HG02588 (cell line): Measurements from ENCODE around the gene TWSG1.
"Not testable (repeated sequence)": the region's sequence is repeated elsewhere in the genome, so short reads cannot be mapped to it uniquely, and the experiment has no call there.

Experiments
- ATAC-seq: cut with Tn5 transposase; IDR thresholded peaks from one replicate; pipeline ENCODE4 v1.9.1; 2021; ENCODE audit warnings: mild to moderate bottlenecking, moderate library complexity; ENCODE audit not compliant: unreplicated experiment

The TWSG1 gene

DNA sequence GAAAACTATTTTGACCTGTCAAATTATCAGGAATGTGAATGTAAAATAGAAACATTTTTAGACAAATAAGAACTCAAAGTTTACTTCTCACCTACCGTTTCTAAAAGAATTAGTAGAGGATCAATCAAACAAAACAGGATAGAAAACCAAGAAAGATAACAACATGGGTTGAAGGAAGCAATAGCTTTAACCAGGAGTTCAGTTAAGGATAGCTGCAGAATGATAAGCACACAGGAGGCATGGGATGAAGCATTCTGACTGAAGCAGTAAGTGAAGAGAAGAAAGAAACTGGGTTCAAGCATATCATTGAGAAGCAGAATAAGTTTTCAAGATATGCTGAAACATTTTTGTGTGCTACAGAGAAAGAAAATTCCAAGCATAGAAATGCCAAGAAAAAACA, 52.3 kb downstream of the TWSG1 start:
- ATAC-seq = no peak

- ATAC-seq = no peak
Observed at GRCh38 chr18:9387891-9388290, 53.3 kb downstream of the TWSG1 start.

- ATAC-seq = no peak
Observed at GRCh38 chr18:9389706-9390105, 55.1 kb downstream of the TWSG1 start.

- ATAC-seq = no peak
Observed at GRCh38 chr18:9392726-9393125, 58.2 kb downstream of the TWSG1 start.

- no peak for ATAC-seq
Observed at GRCh38 chr18:9394046-9394445, 59.5 kb downstream of the TWSG1 start.

DNA sequence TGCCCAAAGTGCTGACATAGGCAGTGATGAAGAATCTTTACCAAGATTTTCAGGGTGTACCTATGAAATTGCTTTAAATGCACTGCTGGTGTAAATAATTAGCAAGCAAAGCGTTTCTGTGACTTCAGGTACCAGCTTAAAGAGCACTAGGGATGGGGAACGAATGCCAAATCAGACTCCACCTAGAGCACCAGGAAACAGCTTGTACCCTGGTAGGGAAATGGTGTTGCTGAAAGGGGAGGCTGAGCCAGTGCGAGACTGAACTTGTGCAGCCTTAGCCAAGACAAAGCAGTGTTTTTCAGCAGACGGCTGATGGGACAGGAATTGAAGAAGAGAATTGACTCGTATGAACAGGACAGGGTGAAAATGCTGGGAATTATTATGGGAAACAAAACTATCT, 65.6 kb downstream of the TWSG1 start:
- ATAC-seq = no peak

GRCh38 chr18:9401176-9401575, 66.6 kb downstream of the TWSG1 start:
- no peak for ATAC-seq

GRCh38 chr18:9402358-9403007, 67.9 kb downstream of the TWSG1 start:
- ATAC-seq = not testable (repeated sequence)

DNA sequence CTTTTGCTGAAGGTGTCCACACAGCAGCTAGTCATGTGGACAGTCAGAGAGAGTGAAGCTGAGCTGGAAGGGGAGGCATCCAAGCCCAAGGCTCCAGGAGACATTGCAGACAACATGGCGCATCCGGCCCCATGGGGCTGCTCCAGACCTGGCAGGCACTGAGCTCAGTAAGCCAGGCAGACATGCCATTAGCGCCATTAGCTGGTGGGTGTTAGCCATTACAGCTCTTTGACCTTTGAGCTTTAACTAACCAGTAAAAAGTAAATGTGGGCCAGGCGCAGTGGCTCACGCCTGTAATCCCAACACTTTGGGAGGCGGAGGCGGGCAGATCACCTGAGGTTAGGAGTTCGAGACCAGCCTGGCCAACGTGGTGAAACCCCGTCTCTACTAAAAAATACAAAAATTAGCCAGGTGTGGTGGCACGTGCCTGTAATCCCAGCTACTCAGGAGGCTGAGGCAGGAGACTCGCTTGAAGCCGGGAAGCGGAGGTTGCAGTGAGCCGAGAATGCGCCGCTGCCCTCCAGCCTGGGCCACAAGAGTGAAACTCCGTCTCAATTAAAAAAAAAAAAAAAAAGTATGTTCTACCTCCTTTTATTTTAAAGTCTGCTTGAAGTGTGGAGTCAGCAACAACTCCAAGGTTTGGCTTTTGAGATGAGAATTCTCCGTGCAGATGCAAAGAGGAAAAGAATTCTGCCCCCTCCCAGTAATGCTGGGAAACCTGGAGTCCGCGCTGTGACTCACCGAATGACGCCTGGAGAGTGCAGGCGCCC, 69.4 kb downstream of the TWSG1 start:
- no peak for ATAC-seq

- ATAC-seq = no peak
Observed at GRCh38 chr18:9404565-9405060, 70.0 kb downstream of the TWSG1 start.

DNA sequence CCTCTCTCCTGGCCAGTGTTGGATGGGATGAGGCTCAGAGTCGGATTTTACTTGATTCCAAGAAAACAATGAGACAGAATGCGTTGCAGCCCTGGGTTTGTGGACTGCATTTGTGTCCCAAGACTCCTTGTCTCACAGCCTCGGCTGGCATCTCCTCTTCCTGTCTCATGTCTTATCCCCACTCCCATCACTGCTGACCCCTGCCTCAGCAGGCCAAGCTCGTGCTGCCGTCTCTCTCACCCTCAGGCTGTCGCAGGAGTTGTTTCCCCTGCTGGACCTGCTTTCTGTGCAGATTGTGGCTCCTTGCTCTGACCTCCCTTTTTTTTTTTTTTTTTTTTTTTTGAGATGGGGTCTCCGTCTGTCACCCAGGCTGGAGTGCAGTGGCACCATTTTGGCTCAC, 70.6 kb downstream of the TWSG1 start:
- ATAC-seq = no peak

DNA sequence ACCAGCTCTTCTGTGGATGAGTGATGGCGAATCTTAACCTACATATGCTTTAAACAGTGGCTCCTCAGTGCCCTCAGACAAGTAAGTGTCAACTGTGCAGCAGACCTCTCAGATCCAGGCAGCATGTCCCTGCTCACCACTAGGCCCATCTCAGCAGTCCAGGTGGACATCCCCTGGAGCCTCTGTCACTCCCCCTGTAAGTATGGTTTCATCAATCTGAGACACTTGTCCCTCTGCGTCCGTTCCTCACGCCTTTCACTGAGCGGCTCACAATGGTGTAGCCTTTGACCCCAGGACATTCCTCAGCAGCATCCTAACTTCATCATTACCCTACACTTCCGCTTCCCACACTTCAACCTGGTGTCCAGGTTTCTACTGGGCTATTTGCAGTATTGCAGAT, 71.4 kb downstream of the TWSG1 start:
- ATAC-seq = no peak

DNA sequence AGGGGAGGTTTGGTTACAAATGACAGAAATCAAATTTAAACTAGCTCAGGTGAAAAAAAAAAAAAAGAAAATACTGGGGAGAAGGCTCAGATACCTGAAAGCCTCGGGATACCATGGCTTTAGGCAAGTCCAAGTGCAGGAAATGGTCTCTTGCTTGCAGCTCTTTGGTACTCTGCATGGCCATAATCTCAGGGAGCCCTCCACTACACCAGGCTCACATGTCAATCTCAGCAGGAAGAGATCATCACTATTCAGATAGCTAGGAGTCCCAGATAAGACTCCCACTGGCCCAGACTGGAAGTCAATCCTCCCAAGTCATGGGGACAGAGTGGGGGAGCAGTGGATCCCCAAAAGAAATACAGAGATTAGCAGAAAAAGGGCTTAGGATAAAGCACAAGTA, 75.9 kb downstream of the TWSG1 start:
- ATAC-seq = no peak

DNA sequence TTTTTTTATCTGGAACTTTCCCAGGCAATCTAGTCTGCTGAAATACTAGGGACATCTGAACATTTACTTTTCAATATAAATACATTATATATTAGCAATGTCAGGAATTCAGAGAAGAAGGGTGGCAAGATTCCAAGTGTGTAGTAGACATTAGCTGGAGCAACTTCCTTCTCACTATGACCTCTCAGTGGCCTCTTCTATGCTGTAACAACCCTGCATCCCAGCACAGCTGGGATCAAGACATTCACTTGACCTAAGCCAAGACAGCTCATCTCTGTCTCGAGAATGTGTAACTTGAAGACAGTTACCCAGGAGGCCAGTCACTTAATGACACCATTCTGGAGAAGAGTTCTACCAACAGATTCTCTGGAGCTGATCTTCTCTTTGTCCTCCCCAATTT, 79.0 kb downstream of the TWSG1 start:
- no peak for ATAC-seq

- no peak for ATAC-seq
Observed at GRCh38 chr18:9416563-9417072, 82.0 kb downstream of the TWSG1 start.

DNA sequence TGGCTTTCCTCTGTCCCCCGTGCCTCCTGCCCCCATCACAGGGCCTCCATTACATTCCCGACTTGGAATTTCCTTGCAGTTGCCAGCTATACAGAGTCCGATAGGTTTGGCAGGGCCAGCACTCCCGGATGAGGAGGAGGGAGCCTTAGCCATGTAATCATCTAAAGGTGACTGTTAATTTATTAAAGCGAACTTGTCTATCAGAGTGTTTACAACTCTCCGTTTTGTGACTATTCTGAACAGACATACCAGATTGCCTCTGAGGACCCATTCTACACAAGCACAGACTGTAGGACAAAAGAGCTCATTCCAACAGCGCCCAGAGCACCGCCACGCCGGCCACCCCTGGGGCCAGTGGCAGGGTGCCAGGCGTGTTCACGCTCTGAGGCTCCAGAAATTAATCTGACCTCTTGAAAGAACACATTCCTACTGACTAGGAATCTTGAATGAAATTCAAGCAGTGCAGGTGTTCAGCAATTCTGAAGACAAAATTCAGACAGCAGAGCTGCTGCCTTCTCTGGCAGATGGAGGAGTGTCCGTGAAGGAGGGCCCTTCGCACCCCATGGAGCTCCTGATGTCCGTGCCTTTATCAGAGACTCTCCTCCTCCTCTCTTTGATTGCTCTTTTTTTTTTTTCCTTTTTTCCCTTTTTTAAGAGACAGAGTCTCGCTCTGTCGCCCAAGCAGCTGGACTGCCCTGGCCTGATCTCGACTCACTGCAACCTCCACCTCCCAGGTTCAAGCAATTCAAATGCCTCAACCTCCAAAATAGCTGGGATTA, 82.7 kb downstream of the TWSG1 start:
- no peak for ATAC-seq

GRCh38 chr18:9418047-9418690, 83.6 kb downstream of the TWSG1 start:
- ATAC-seq = no peak

DNA sequence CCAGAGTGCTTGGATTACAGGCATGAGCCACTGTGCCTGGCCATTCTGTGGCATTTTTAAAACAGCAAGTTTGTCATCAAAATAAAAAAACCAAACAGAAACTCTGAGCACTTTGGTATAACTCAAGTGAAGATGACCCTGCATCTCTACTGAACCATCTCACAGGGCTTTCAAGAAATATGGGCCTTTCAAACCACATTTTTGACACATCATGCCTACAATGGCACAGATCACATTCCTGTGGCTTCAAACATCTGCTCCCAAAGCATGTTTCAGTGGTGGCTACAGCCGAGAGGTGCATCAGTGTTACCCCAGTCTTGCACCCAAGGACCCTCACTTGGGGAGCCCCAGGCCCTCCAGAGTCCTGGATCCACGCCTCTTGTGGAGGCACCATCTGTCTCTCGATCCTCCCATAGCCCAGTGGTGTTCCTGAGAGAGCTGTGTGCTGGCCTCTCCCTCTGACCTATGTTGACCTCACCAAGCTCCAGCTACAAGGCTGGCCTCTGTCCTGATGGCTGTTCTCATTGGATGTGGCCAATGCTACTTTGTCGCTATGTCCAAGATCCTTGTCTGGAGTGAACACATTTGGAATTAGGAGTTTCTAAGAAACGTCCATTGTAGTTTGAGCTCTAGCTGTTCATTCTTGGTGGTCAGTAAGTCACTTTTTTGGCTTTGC, 85.5 kb downstream of the TWSG1 start:
- ATAC-seq = no peak

GRCh38 chr18:9421096-9421900, 86.7 kb downstream of the TWSG1 start:
- ATAC-seq = no peak

GRCh38 chr18:9421901-9422327, 87.3 kb downstream of the TWSG1 start:
- ATAC-seq = no peak
